Measurements from ENCODE around the gene CTSW.

Gene CTSW

GRCh38 chr11:65856689-65857499 lies 22.7 kb upstream of the CTSW start:
- no peak for FAIRE-seq

- no peak for FAIRE-seq
Measured at GRCh38 chr11:65857500-65857852, 22.2 kb upstream of the CTSW start.

- peak; percentile 47 for FAIRE-seq
Measured at GRCh38 chr11:65857853-65858680, 21.6 kb upstream of the CTSW start, which contains the start of gene CFL1. TSS of gene CFL1 (minus strand) at chr11:65858180. CDS start at chr11:65858099, 81 bp downstream.

- no peak for FAIRE-seq
Measured at GRCh38 chr11:65858681-65859087, 21.0 kb upstream of the CTSW start.

- FAIRE-seq: no peak
Measured at GRCh38 chr11:65859095-65859811, 20.4 kb upstream of the CTSW start.

GRCh38 chr11:65859812-65860277 lies 19.8 kb upstream of the CTSW start:
- FAIRE-seq: no peak

GRCh38 chr11:65860278-65861164 lies 19.1 kb upstream of the CTSW start, which contains the start of gene MUS81:
TSS of gene MUS81 (plus strand) at chr11:65860433. CDS start at chr11:65860754, 321 bp downstream.
- no peak for FAIRE-seq

GRCh38 chr11:65861165-65861505 lies 18.5 kb upstream of the CTSW start:
- FAIRE-seq: no peak

- FAIRE-seq: no peak
Measured at GRCh38 chr11:65861533-65862183, 18.0 kb upstream of the CTSW start.

- FAIRE-seq: no peak
Measured at GRCh38 chr11:65862191-65862735, 17.4 kb upstream of the CTSW start.

GRCh38 chr11:65862941-65863888 lies 16.4 kb upstream of the CTSW start:
- FAIRE-seq: no peak

GRCh38 chr11:65863889-65864705 lies 15.5 kb upstream of the CTSW start:
- FAIRE-seq: no peak

- no peak for FAIRE-seq
Measured at GRCh38 chr11:65864706-65865471, 14.7 kb upstream of the CTSW start.

GRCh38 chr11:65865550-65866172 lies 14.0 kb upstream of the CTSW start:
- no peak for FAIRE-seq

- no peak for FAIRE-seq
Measured at GRCh38 chr11:65866509-65867283, 12.9 kb upstream of the CTSW start.

- FAIRE-seq: no peak
Measured at GRCh38 chr11:65867284-65868071, 12.2 kb upstream of the CTSW start.

Data from islet of Langerhans (tissue), 1 donor.